OCI-LY1 (cell line): ENCODE measurements around the gene OGN.

Experiments
- CTCF ChIP-seq: fragments of 200-600 bp; sonication (generic), shearing (Covaris generic); IDR thresholded peaks from 2 replicates; pipeline ENCODE4 v1.5.1; 2017; ENCODE audit warnings: mild to moderate bottlenecking, antibody characterized with exemption, low read length, moderate library complexity, mixed read lengths
- EZH2 ChIP-seq: fragments of 200-600 bp; sonication (generic), shearing (Covaris generic); IDR thresholded peaks from 2 replicates; pipeline ENCODE4 v1.8.0; 2017; ENCODE audit warnings: borderline replicate concordance, mixed run types, mild to moderate bottlenecking, antibody characterized with exemption, low read length, moderate library complexity, mixed read lengths

GRCh38 chr9:92422611-92423338 is 18.4 kb upstream of the OGN start:
- TF ChIP-seq CTCF (no peak), EZH2 (no peak)
